ENCODE data around the gene TNFRSF8.

GRCh38 chr1:12180903-12181302, 117.8 kb downstream of the TNFRSF8 start:
- no peak for TF ChIP-seq CTCF (IDR thresholded peaks at IDR 0.05; ENCODE audit: low read length)
- no peak for TF ChIP-seq EZH2 (IDR thresholded peaks at IDR 0.05; ENCODE audit: borderline replicate concordance, low read length)
